ENCODE results near the gene TTLL9.

Gene TTLL9

GRCh38 chr20:31937820-31938219 is 67.4 kb downstream of the TTLL9 start (continued):
- TF ChIP-seq, protein P1, sequence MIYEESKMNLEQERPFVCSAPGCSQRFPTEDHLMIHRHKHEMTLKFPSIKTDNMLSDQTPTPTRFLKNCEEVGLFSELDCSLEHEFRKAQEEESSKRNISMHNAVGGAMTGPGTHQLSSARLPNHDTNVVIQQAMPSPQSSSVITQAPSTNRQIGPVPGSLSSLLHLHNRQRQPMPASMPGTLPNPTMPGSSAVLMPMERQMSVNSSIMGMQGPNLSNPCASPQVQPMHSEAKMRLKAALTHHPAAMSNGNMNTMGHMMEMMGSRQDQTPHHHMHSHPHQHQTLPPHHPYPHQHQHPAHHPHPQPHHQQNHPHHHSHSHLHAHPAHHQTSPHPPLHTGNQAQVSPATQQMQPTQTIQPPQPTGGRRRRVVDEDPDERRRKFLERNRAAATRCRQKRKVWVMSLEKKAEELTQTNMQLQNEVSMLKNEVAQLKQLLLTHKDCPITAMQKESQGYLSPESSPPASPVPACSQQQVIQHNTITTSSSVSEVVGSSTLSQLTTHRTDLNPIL (CRISPR knock-in tag; IDR thresholded peaks at IDR 0.05; ENCODE audit: low read depth) = no peak
- TF ChIP-seq OSR1 (CRISPR knock-in tag; IDR thresholded peaks at IDR 0.05) = no peak
- no peak for TF ChIP-seq ZNF8 (CRISPR knock-in tag; IDR thresholded peaks at IDR 0.05)

DNA sequence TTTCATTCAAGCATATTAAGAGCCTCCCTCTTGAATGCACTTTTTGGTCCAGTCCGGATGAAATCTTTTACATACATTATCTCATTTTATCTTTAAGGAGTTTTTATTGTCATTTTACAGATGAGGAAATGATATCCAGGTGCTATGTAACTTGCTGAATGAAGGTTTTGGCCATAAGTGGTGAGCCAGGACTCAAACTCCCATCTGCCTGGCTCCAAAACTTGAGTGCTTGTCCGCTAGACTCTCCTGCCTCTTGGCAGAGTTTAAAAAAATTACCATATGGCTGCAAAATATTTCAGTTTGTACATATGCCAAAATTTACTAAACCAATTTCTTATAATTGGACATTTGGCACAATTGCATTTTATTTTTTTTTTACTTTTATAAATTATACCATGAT is 69.2 kb downstream of the TTLL9 start:
- no peak for ATAC-seq
- TF ChIP-seq BACH2 (CRISPR knock-in tag; IDR thresholded peaks at IDR 0.05; ENCODE audit: borderline replicate concordance) (no peak), TOX (CRISPR knock-in tag; IDR thresholded peaks at IDR 0.05; ENCODE audit: borderline replicate concordance) (no peak), CSDC2 (CRISPR knock-in tag; IDR thresholded peaks at IDR 0.05) (no peak), ZNF8 (CRISPR knock-in tag; IDR thresholded peaks at IDR 0.05) (no peak), SNAI2 (CRISPR knock-in tag; IDR thresholded peaks at IDR 0.05) (no peak), ZFP30 (CRISPR knock-in tag; IDR thresholded peaks at IDR 0.05) (no peak), TCF4 (CRISPR knock-in tag; IDR thresholded peaks at IDR 0.05; ENCODE audit: borderline replicate concordance) (no peak), OSR1 (CRISPR knock-in tag; IDR thresholded peaks at IDR 0.05) (no peak), ZNF565 (CRISPR knock-in tag; conservative IDR thresholded peaks at IDR 0.05; ENCODE audit: low read depth) (no peak), ZFP3 (CRISPR knock-in tag; IDR thresholded peaks at IDR 0.05) (no peak), GLIS3 (CRISPR knock-in tag; IDR thresholded peaks at IDR 0.05) (no peak), RARB (CRISPR knock-in tag; IDR thresholded peaks at IDR 0.05) (no peak), ISL1 (CRISPR knock-in tag; IDR thresholded peaks at IDR 0.05) (no peak), ARNTL (CRISPR knock-in tag; IDR thresholded peaks at IDR 0.05; ENCODE audit: borderline replicate concordance, low read depth) (no peak), CSRNP3 (CRISPR knock-in tag; IDR thresholded peaks at IDR 0.05) (no peak)
- TF ChIP-seq, protein P1 (CRISPR knock-in tag; IDR thresholded peaks at IDR 0.05; ENCODE audit: low read depth) = no peak
- TF ChIP-seq, protein P2, sequence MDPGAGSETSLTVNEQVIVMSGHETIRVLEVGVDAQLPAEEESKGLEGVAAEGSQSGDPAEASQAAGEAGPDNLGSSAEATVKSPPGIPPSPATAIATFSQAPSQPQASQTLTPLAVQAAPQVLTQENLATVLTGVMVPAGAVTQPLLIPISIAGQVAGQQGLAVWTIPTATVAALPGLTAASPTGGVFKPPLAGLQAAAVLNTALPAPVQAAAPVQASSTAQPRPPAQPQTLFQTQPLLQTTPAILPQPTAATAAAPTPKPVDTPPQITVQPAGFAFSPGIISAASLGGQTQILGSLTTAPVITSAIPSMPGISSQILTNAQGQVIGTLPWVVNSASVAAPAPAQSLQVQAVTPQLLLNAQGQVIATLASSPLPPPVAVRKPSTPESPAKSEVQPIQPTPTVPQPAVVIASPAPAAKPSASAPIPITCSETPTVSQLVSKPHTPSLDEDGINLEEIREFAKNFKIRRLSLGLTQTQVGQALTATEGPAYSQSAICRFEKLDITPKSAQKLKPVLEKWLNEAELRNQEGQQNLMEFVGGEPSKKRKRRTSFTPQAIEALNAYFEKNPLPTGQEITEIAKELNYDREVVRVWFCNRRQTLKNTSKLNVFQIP (CRISPR knock-in tag; IDR thresholded peaks at IDR 0.05; ENCODE audit: borderline replicate concordance, low read depth) = no peak

DNA sequence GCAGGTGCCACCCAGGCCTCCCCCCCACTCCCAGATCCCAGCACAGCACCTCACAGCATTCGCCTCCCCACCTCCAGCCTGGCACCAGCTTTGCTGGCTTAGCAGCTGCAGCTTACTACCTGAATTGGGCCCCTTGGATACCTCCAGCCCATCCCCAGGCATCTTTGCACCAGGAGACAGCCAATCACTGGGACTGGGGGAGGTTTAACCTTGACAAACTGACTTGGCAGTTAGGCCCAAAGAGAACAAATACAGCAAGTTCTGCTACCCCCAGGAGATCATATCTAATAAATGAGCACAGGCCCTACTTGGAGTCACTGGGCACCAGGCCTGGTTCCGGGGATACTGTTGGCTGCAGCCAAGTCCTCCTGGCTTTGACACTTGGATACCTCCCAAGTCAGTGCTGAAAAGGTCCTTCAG is 72.6 kb downstream of the TTLL9 start:
- no peak for TF ChIP-seq CSRNP3 (CRISPR knock-in tag; IDR thresholded peaks at IDR 0.05)
- TF ChIP-seq SNAI2 (CRISPR knock-in tag; IDR thresholded peaks at IDR 0.05) = no peak
- TF ChIP-seq ZNF8 (CRISPR knock-in tag; IDR thresholded peaks at IDR 0.05) = no peak
- TF ChIP-seq, protein P2 (CRISPR knock-in tag; IDR thresholded peaks at IDR 0.05; ENCODE audit: borderline replicate concordance, low read depth) = no peak
- TF ChIP-seq TOX (CRISPR knock-in tag; IDR thresholded peaks at IDR 0.05; ENCODE audit: borderline replicate concordance) = no peak
- TF ChIP-seq RARB (CRISPR knock-in tag; IDR thresholded peaks at IDR 0.05) = no peak
- TF ChIP-seq PPARA (CRISPR knock-in tag; IDR thresholded peaks at IDR 0.05; ENCODE audit: borderline replicate concordance) = no peak
- TF ChIP-seq ZNF70 (CRISPR knock-in tag; IDR thresholded peaks at IDR 0.05) = no peak
- no peak for TF ChIP-seq ZFP30 (CRISPR knock-in tag; IDR thresholded peaks at IDR 0.05)
- no peak for TF ChIP-seq TCF4 (CRISPR knock-in tag; IDR thresholded peaks at IDR 0.05; ENCODE audit: borderline replicate concordance)
- no peak for TF ChIP-seq BACH2 (CRISPR knock-in tag; IDR thresholded peaks at IDR 0.05; ENCODE audit: borderline replicate concordance)
- no peak for TF ChIP-seq ESRRG (CRISPR knock-in tag; IDR thresholded peaks at IDR 0.05)
- no peak for TF ChIP-seq ARNTL (CRISPR knock-in tag; IDR thresholded peaks at IDR 0.05; ENCODE audit: borderline replicate concordance, low read depth)
- no peak for TF ChIP-seq TSHZ2 (CRISPR knock-in tag; IDR thresholded peaks at IDR 0.05)
- TF ChIP-seq ISL1 (CRISPR knock-in tag; IDR thresholded peaks at IDR 0.05) = no peak
- TF ChIP-seq ZFP3 (CRISPR knock-in tag; IDR thresholded peaks at IDR 0.05) = no peak
- TF ChIP-seq, protein P1 (CRISPR knock-in tag; IDR thresholded peaks at IDR 0.05; ENCODE audit: low read depth) = no peak
- TF ChIP-seq GLIS3 (CRISPR knock-in tag; IDR thresholded peaks at IDR 0.05) = no peak

More for the DNA sequence above, 72.6 kb downstream of the TTLL9 start:
- ATAC-seq = no peak
